ENCODE results near the gene CRELD1.

CRELD1 gene

DNA sequence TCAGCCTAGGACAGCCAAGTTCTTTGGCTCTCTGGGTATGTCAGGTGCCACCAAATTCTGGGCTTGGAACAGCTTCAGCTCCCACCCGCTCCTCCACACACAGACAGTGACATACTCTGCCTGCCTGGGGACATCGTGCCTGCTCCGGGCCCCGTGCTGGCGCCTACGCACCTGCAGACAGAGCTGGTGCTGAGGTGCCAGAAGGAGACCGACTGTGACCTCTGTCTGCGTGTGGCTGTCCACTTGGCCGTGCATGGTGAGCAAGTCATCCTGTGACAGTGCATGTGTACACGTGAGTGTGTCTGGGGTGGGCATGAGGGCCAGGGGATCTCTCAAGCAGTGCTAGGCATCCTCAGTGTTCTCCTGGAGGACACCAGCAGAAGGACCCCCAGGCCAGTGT, 15.8 kb upstream of the CRELD1 start:
- Histone ChIP-seq H3K9ac (ENCODE audit: low read length) (no peak overlapping the region), H3K9me3 (ENCODE audit: control insufficient read depth, low read depth, low read length) (no peaks in the 10 kb centered on the region), H3K27ac (ENCODE audit: low read length) (no peak overlapping the region), H3K4me3 (ENCODE audit: low read length) (no peak overlapping the region), H3K4me1 (ENCODE audit: control insufficient read depth, low read depth, low read length) (peaks cover 15% of the 10 kb centered on the region), H3K27me3 (ENCODE audit: control insufficient read depth, insufficient read depth, low read length) (peaks cover 16% of the 10 kb centered on the region), H3K36me3 (ENCODE audit: control insufficient read depth, low read depth, low read length) (no peaks in the 10 kb centered on the region)

- Histone ChIP-seq H3K27ac (ENCODE audit: low read length) (no peak overlapping the region), H3K4me1 (ENCODE audit: control insufficient read depth, low read depth, low read length) (peaks cover 15% of the 10 kb centered on the region), H3K27me3 (ENCODE audit: control insufficient read depth, insufficient read depth, low read length) (peaks cover 16% of the 10 kb centered on the region), H3K9ac (ENCODE audit: low read length) (no peak overlapping the region), H3K36me3 (ENCODE audit: control insufficient read depth, low read depth, low read length) (no peaks in the 10 kb centered on the region), H3K9me3 (ENCODE audit: control insufficient read depth, low read depth, low read length) (no peaks in the 10 kb centered on the region), H3K4me3 (ENCODE audit: low read length) (no peak overlapping the region)
Measured at GRCh38 chr3:9918261-9919038, 15.2 kb upstream of the CRELD1 start.

- Histone ChIP-seq H3K27me3 (ENCODE audit: control insufficient read depth, insufficient read depth, low read length) (peaks cover 6% of the 10 kb centered on the region), H3K9ac (ENCODE audit: low read length) (no peak overlapping the region), H3K27ac (ENCODE audit: low read length) (no peak overlapping the region), H3K4me3 (ENCODE audit: low read length) (no peak overlapping the region), H3K9me3 (ENCODE audit: control insufficient read depth, low read depth, low read length) (no peaks in the 10 kb centered on the region), H3K36me3 (ENCODE audit: control insufficient read depth, low read depth, low read length) (no peaks in the 10 kb centered on the region), H3K4me1 (ENCODE audit: control insufficient read depth, low read depth, low read length) (no peaks in the 10 kb centered on the region)
Measured at GRCh38 chr3:9928158-9928557, 5.5 kb upstream of the CRELD1 start.

DNA sequence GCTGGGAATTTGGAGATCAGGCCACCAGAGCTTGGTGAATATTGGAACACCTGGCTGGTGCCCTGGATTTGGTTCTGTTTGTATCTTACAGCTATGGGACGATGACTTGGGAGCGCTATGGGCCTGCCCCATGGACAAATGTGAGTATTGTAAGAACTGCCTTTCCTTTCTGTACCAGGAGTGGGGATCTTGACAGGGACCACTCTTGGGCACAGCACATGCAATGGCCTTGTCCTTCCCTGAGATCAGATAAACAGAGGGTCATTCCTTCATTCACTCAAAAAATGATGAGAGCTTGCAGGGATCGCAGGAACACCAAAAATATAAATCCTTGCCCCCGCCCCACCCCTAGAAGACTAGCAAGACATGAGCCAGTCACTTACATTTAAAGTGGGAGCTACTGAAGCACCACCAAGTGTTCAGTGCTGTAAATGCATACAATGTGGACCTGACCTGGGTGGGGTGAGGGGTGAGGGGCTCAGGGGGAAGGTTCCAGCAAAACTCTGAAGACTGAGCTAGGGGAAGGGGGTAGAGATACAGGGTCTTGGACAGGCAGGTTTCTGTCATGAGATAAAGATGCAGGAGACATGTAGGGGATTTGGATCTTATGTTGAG, 2.7 kb upstream of the CRELD1 start:
- Histone ChIP-seq H3K36me3 (ENCODE audit: control insufficient read depth, low read depth, low read length) (no peaks in the 10 kb centered on the region), H3K9ac (ENCODE audit: low read length) (no peak overlapping the region), H3K27me3 (ENCODE audit: control insufficient read depth, insufficient read depth, low read length) (peaks cover 6% of the 10 kb centered on the region), H3K9me3 (ENCODE audit: control insufficient read depth, low read depth, low read length) (no peaks in the 10 kb centered on the region), H3K4me3 (ENCODE audit: low read length) (no peak overlapping the region), H3K4me1 (ENCODE audit: control insufficient read depth, low read depth, low read length) (peaks cover 7% of the 10 kb centered on the region), H3K27ac (ENCODE audit: low read length) (no peak overlapping the region)

GRCh38 chr3:9932535-9932842, 1.1 kb upstream of the CRELD1 start:
- peak overlapping the region; percentile 22 for H3K9ac ChIP-seq (ENCODE audit: low read length)
- H3K4me1 ChIP-seq (ENCODE audit: control insufficient read depth, low read depth, low read length): peaks cover 7% of the 10 kb centered on the region
- no peak overlapping the region for H3K27ac ChIP-seq (ENCODE audit: low read length)
- H3K9me3 ChIP-seq (ENCODE audit: control insufficient read depth, low read depth, low read length): no peaks in the 10 kb centered on the region
- H3K4me3 ChIP-seq (ENCODE audit: low read length): peak overlapping the region; percentile 78
- peaks cover 6% of the 10 kb centered on the region for H3K27me3 ChIP-seq (ENCODE audit: control insufficient read depth, insufficient read depth, low read length)
- no peaks in the 10 kb centered on the region for H3K36me3 ChIP-seq (ENCODE audit: control insufficient read depth, low read depth, low read length)

DNA sequence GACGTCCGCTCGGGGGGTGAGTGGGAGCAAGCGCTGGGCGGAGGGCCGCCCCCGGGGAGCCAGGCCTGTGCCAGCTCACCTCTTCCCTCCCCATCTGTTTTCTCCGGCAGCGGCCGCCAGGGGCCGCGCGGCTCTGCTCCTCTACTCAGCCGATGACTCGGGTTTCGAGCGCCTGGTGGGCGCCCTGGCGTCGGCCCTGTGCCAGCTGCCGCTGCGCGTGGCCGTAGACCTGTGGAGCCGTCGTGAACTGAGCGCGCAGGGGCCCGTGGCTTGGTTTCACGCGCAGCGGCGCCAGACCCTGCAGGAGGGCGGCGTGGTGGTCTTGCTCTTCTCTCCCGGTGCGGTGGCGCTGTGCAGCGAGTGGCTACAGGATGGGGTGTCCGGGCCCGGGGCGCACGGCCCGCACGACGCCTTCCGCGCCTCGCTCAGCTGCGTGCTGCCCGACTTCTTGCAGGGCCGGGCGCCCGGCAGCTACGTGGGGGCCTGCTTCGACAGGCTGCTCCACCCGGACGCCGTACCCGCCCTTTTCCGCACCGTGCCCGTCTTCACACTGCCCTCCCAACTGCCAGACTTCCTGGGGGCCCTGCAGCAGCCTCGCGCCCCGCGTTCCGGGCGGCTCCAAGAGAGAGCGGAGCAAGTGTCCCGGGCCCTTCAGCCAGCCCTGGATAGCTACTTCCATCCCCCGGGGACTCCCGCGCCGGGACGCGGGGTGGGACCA, 632 bp upstream of the CRELD1 start:
- Histone ChIP-seq H3K9me3 (ENCODE audit: control insufficient read depth, low read depth, low read length) (no peaks in the 10 kb centered on the region), H3K27ac (ENCODE audit: low read length) (no peak overlapping the region), H3K27me3 (ENCODE audit: control insufficient read depth, insufficient read depth, low read length) (peaks cover 6% of the 10 kb centered on the region), H3K36me3 (ENCODE audit: control insufficient read depth, low read depth, low read length) (no peaks in the 10 kb centered on the region), H3K9ac (ENCODE audit: low read length) (peak overlapping the region; percentile 22), H3K4me3 (ENCODE audit: low read length) (peak overlapping the region; percentile 78), H3K4me1 (ENCODE audit: control insufficient read depth, low read depth, low read length) (peaks cover 7% of the 10 kb centered on the region)

DNA sequence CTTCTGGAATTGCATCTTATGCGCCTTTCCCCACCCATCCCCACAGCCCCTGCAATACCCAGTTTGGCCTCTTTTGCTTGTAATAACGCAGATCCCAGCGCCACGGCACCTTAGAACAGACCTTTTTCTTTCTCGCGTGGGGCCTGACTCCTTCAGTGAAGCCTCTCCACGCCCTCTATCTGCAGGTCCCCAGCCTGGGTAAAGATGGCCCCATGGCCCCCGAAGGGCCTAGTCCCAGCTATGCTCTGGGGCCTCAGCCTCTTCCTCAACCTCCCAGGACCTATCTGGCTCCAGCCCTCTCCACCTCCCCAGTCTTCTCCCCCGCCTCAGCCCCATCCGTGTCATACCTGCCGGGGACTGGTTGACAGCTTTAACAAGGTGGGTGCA, 594 bp downstream of the CRELD1 start:
- Histone ChIP-seq H3K9me3 (ENCODE audit: control insufficient read depth, low read depth, low read length) (no peaks in the 10 kb centered on the region), H3K4me3 (ENCODE audit: low read length) (peak overlapping the region; percentile 78), H3K27me3 (ENCODE audit: control insufficient read depth, insufficient read depth, low read length) (peaks cover 6% of the 10 kb centered on the region), H3K4me1 (ENCODE audit: control insufficient read depth, low read depth, low read length) (peaks cover 7% of the 10 kb centered on the region), H3K36me3 (ENCODE audit: control insufficient read depth, low read depth, low read length) (no peaks in the 10 kb centered on the region), H3K9ac (ENCODE audit: low read length) (peak overlapping the region; percentile 45), H3K27ac (ENCODE audit: low read length) (no peak overlapping the region)

DNA sequence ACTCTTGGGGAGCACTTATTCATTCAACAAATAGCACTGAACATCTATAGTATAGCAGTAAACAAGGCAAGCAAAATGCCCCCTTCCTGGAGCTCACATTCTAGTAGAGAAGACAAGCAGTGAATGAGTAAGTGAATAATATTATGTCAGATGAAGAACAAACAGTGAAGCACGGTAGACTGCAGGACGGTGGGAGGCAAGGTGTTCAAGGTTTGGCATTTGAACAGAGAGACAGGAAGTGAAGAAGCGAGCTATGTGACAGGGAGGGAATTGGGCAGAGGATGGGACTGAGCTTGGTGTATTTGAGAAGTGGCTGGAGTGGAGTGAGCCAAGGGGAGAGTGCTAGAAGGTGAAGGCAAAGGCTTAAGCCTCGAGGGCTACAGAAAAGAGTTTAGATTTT, 1.4 kb downstream of the CRELD1 start:
- H3K9me3 ChIP-seq (ENCODE audit: control insufficient read depth, low read depth, low read length): no peaks in the 10 kb centered on the region
- no peak overlapping the region for H3K9ac ChIP-seq (ENCODE audit: low read length)
- no peak overlapping the region for H3K4me3 ChIP-seq (ENCODE audit: low read length)
- no peak overlapping the region for H3K27ac ChIP-seq (ENCODE audit: low read length)
- peaks cover 7% of the 10 kb centered on the region for H3K4me1 ChIP-seq (ENCODE audit: control insufficient read depth, low read depth, low read length)
- no peaks in the 10 kb centered on the region for H3K36me3 ChIP-seq (ENCODE audit: control insufficient read depth, low read depth, low read length)
- peaks cover 6% of the 10 kb centered on the region for H3K27me3 ChIP-seq (ENCODE audit: control insufficient read depth, insufficient read depth, low read length)

- Histone ChIP-seq H3K27ac (ENCODE audit: low read length) (no peak overlapping the region), H3K9ac (ENCODE audit: low read length) (no peak overlapping the region), H3K4me3 (ENCODE audit: low read length) (no peak overlapping the region), H3K9me3 (ENCODE audit: control insufficient read depth, low read depth, low read length) (no peaks in the 10 kb centered on the region), H3K27me3 (ENCODE audit: control insufficient read depth, insufficient read depth, low read length) (peaks cover 6% of the 10 kb centered on the region), H3K4me1 (ENCODE audit: control insufficient read depth, low read depth, low read length) (peaks cover 7% of the 10 kb centered on the region), H3K36me3 (ENCODE audit: control insufficient read depth, low read depth, low read length) (no peaks in the 10 kb centered on the region)
Measured at GRCh38 chr3:9935966-9936510, 2.4 kb downstream of the CRELD1 start.

DNA sequence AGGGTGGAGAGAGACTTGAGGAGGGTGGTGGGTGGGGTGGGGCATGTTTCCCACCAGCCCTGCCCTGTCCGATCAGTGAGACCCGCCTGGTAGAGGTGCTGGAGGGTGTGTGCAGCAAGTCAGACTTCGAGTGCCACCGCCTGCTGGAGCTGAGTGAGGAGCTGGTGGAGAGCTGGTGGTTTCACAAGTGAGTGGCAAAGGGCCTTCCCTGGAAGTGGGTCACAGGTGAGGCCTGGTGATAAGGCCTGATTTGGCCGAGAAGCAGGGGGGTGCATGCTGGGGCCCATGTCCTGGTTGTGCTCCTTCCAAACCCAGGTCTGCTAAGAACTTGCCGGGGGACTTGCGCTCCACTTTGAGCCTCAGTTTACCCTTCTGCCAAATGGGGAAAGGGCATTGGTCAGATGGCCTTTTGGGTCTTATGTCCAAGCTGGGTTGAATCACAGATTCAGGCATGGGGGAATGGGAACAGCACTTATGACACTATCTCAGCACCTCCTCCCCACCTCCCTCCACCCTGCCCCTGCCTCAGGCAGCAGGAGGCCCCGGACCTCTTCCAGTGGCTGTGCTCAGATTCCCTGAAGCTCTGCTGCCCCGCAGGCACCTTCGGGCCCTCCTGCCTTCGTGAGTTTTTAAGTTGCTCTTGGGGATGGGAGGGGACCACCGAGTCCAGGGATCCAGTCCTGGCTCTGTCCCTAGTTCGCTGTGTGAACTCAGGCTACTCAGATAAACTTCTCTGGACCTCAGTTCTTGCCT, 4.0 kb downstream of the CRELD1 start:
- H3K27me3 ChIP-seq (ENCODE audit: control insufficient read depth, insufficient read depth, low read length): no peaks in the 10 kb centered on the region
- H3K27ac ChIP-seq (ENCODE audit: low read length): no peak overlapping the region
- no peaks in the 10 kb centered on the region for H3K36me3 ChIP-seq (ENCODE audit: control insufficient read depth, low read depth, low read length)
- H3K4me3 ChIP-seq (ENCODE audit: low read length): no peak overlapping the region
- peaks cover 7% of the 10 kb centered on the region for H3K4me1 ChIP-seq (ENCODE audit: control insufficient read depth, low read depth, low read length)
- no peaks in the 10 kb centered on the region for H3K9me3 ChIP-seq (ENCODE audit: control insufficient read depth, low read depth, low read length)
- H3K9ac ChIP-seq (ENCODE audit: low read length): no peak overlapping the region

DNA sequence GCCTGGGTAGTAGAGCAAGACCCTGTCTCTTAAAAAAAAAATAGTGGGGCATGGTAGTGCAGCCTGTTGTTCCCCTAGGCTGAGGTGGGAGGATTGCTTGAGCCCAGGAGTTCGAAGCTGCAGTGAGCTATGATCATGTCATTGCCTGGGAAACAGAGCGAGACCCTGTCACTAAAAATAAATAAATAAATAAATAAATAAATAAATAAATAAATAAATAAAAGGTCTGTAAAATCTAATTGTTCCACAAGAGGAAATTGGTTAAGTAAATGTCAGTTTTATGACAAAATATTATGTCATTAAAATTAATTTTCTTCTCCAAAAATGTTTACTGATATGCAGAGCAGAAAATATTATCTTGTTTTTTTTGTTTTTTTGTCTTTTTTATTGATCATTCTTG, 5.3 kb downstream of the CRELD1 start:
- H3K9ac ChIP-seq (ENCODE audit: low read length): no peak overlapping the region
- H3K36me3 ChIP-seq (ENCODE audit: control insufficient read depth, low read depth, low read length): no peaks in the 10 kb centered on the region
- no peaks in the 10 kb centered on the region for H3K27me3 ChIP-seq (ENCODE audit: control insufficient read depth, insufficient read depth, low read length)
- no peaks in the 10 kb centered on the region for H3K9me3 ChIP-seq (ENCODE audit: control insufficient read depth, low read depth, low read length)
- H3K4me3 ChIP-seq (ENCODE audit: low read length): no peak overlapping the region
- H3K27ac ChIP-seq (ENCODE audit: low read length): no peak overlapping the region
- peaks cover 7% of the 10 kb centered on the region for H3K4me1 ChIP-seq (ENCODE audit: control insufficient read depth, low read depth, low read length)

Measured in iPS-18a (cell line).